ENCODE measurements around the gene GALNT11. TPM values are rescaled to one million over a fixed set of nuclear protein-coding genes. Genes with fewer than 3 reads are reported as not detected.

GALNT11 gene
- polyA plus RNA-seq, 1 donor (not counting 4 experiments of a cell fraction or from before 2014, with no cell fraction given): 42.3 TPM

DNA sequence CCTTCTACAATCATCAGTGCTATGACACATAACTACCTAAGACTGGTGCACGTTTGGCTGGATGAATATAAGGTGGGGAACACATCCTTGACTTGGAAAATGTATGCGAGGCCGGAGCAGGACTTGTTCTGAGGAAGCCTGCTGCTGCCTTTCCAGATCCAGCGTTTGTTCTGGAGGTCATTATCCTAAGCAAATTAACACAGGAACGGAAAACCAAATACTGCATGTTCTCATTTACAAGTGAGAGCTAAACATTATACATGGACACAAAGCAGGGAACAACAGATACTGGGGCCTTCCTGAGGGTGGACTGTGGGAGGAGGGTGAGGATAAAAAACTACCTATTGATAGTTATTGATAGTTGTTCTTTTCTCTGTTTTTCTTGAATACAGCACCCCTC lies 10.8 kb upstream of the GALNT11 start:
- H3K9me3 ChIP-seq (ENCODE audit: control insufficient read depth, low read depth, low read length): no peaks in the 10 kb centered on the region
- H3K9me1 ChIP-seq (ENCODE audit: control insufficient read depth, extremely low read depth, insufficient read depth, low read length): no peaks in the 10 kb centered on the region
- H3K27ac ChIP-seq (ENCODE audit: control insufficient read depth, insufficient read depth, low read length): no peak overlapping the region
- TF ChIP-seq, protein P1, sequence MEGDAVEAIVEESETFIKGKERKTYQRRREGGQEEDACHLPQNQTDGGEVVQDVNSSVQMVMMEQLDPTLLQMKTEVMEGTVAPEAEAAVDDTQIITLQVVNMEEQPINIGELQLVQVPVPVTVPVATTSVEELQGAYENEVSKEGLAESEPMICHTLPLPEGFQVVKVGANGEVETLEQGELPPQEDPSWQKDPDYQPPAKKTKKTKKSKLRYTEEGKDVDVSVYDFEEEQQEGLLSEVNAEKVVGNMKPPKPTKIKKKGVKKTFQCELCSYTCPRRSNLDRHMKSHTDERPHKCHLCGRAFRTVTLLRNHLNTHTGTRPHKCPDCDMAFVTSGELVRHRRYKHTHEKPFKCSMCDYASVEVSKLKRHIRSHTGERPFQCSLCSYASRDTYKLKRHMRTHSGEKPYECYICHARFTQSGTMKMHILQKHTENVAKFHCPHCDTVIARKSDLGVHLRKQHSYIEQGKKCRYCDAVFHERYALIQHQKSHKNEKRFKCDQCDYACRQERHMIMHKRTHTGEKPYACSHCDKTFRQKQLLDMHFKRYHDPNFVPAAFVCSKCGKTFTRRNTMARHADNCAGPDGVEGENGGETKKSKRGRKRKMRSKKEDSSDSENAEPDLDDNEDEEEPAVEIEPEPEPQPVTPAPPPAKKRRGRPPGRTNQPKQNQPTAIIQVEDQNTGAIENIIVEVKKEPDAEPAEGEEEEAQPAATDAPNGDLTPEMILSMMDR (optimal IDR thresholded peaks at IDR 0.05 in 1 of 3, IDR thresholded peaks at IDR 0.05 in 1 of 3, conservative IDR thresholded peaks at IDR 0.05 in 1 of 3; ENCODE audit: extremely low read depth in 1 of 3, insufficient read depth in 2 of 3, low read length in 3 of 3): no peak
- no peak for TF ChIP-seq EZH2 (IDR thresholded peaks at IDR 0.05; ENCODE audit: low read length)
- H3K4me3 ChIP-seq (ENCODE audit: control insufficient read depth in 2 of 3, extremely low read depth in 1 of 3, insufficient read depth in 2 of 3, low read depth in 1 of 3, low read length in 3 of 3): no peak overlapping the region
- no peaks in the 10 kb centered on the region for H3K36me3 ChIP-seq (ENCODE audit: control insufficient read depth in 2 of 2, extremely low read depth in 1 of 2, insufficient read depth in 2 of 2, low read length in 2 of 2)
- H4K20me1 ChIP-seq (ENCODE audit: control insufficient read depth, extremely low read depth, insufficient read depth, low read length): no peaks in the 10 kb centered on the region
- no peak overlapping the region for H3K4me2 ChIP-seq (ENCODE audit: control insufficient read depth, extremely low read depth, insufficient read depth, low read depth, low read length)
- no peaks in the 10 kb centered on the region for H3K79me2 ChIP-seq (ENCODE audit: control insufficient read depth, insufficient read depth, low read length)
- dilution Hi-C loops (cut with MboI; ENCODE audit: extremely low pct_ligation_motif_present, low sequenced_read_pairs): no loop called here
- H3K4me1 ChIP-seq (ENCODE audit: control insufficient read depth, extremely low read depth, insufficient read depth, low read length): no peaks in the 10 kb centered on the region
- FAIRE-seq (no peak), DNase-seq (ENCODE audit: low read depth, low spot score) (no peak)
- no peak overlapping the region for H3K9ac ChIP-seq (ENCODE audit: control insufficient read depth, extremely low read depth, insufficient read depth, low read length)
- no peak overlapping the region for H2AFZ ChIP-seq (ENCODE audit: control insufficient read depth, low read length)
- peaks cover 8% of the 10 kb centered on the region for H3K27me3 ChIP-seq (ENCODE audit: control insufficient read depth, extremely low read depth, insufficient read depth, low read length)

DNA sequence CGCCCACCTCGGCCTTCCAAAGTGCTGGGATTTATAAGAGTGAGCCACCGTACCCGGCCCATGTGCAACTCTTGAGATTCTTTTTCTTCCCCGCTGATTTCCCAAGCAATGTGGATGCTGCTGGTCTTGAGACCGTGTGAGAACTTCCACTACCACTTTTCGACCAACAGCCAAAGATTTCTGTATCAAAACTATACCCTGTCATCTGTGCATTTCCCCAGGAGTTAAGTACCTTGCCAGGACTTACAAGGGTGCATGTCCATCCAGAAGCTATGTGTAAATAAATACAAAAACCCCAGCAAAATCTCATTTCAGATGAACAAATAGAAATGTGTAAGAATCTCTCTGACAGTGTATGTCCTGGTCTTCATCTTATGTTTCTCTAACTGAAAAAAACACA lies 9.9 kb upstream of the GALNT11 start:
- H3K27me3 ChIP-seq (ENCODE audit: control insufficient read depth, extremely low read depth, insufficient read depth, low read length): peaks cover 8% of the 10 kb centered on the region
- no peak overlapping the region for H3K27ac ChIP-seq (ENCODE audit: control insufficient read depth, insufficient read depth, low read length)
- no peak for DNase-seq (ENCODE audit: low read depth, low spot score)
- dilution Hi-C loops (cut with MboI; ENCODE audit: extremely low pct_ligation_motif_present, low sequenced_read_pairs): no loop called here
- H2AFZ ChIP-seq (ENCODE audit: control insufficient read depth, low read length): no peak overlapping the region
- no peak overlapping the region for H3K4me3 ChIP-seq (ENCODE audit: control insufficient read depth in 2 of 3, extremely low read depth in 1 of 3, insufficient read depth in 2 of 3, low read depth in 1 of 3, low read length in 3 of 3)
- H3K4me2 ChIP-seq (ENCODE audit: control insufficient read depth, extremely low read depth, insufficient read depth, low read depth, low read length): no peak overlapping the region
- TF ChIP-seq, protein P1 (optimal IDR thresholded peaks at IDR 0.05 in 1 of 3, IDR thresholded peaks at IDR 0.05 in 1 of 3, conservative IDR thresholded peaks at IDR 0.05 in 1 of 3; ENCODE audit: extremely low read depth in 1 of 3, insufficient read depth in 2 of 3, low read length in 3 of 3): no peak
- no peaks in the 10 kb centered on the region for H3K4me1 ChIP-seq (ENCODE audit: control insufficient read depth, extremely low read depth, insufficient read depth, low read length)
- no peaks in the 10 kb centered on the region for H3K36me3 ChIP-seq (ENCODE audit: control insufficient read depth in 2 of 2, extremely low read depth in 1 of 2, insufficient read depth in 2 of 2, low read length in 2 of 2)
- H4K20me1 ChIP-seq (ENCODE audit: control insufficient read depth, extremely low read depth, insufficient read depth, low read length): no peaks in the 10 kb centered on the region
- FAIRE-seq: no peak
- no peaks in the 10 kb centered on the region for H3K9me1 ChIP-seq (ENCODE audit: control insufficient read depth, extremely low read depth, insufficient read depth, low read length)
- H3K9me3 ChIP-seq (ENCODE audit: control insufficient read depth, low read depth, low read length): no peaks in the 10 kb centered on the region
- no peak overlapping the region for H3K9ac ChIP-seq (ENCODE audit: control insufficient read depth, extremely low read depth, insufficient read depth, low read length)
- H3K79me2 ChIP-seq (ENCODE audit: control insufficient read depth, insufficient read depth, low read length): no peaks in the 10 kb centered on the region
